Thymus (tissue), 11 donors: ENCODE measurements around the gene UBE2E2. TPM values are rescaled to one million over a fixed set of nuclear protein-coding genes. Genes with fewer than 3 reads are reported as not detected.

Experiments used
- DNase-seq, 9 donors: peaks; one replicate each; pipeline ENCODE4 v3.0.0-alpha.2; 2013; ENCODE audit warnings: low spot score in 9 of 9, low read depth in 6 of 9, missing footprints in 1 of 9
- H3K27ac ChIP-seq, 2 donors: one replicate each; pipeline ENCODE4 v1.5.1; 2013; ENCODE audit warnings: control low read depth in 1 of 2, low read depth in 1 of 2, low read length in 1 of 2, mild to moderate bottlenecking in 1 of 2, moderate library complexity in 1 of 2
- H3K27me3 ChIP-seq, 2 donors: one replicate each; pipeline ENCODE4 v1.5.1; 2013; ENCODE audit warnings: low read length in 1 of 2; ENCODE audit not compliant: control insufficient read depth in 2 of 2, insufficient read depth in 1 of 2
- H3K36me3 ChIP-seq, 2 donors: one replicate each; pipeline ENCODE4 v1.5.1; 2013; ENCODE audit warnings: low read length in 1 of 2, mild to moderate bottlenecking in 1 of 2, moderate library complexity in 1 of 2; ENCODE audit not compliant: control insufficient read depth in 2 of 2, insufficient read depth in 2 of 2
- H3K4me1 ChIP-seq, 2 donors: one replicate each; pipeline ENCODE4 v1.5.1; 2013; ENCODE audit warnings: low read length in 2 of 2; ENCODE audit not compliant: control insufficient read depth in 2 of 2, insufficient read depth in 2 of 2
- H3K4me3 ChIP-seq, 2 donors: one replicate each; pipeline ENCODE4 v1.5.1; 2013; ENCODE audit warnings: low read length in 2 of 2, control low read depth in 1 of 2, mild to moderate bottlenecking in 1 of 2
- H3K9me3 ChIP-seq, 2 donors: one replicate each; pipeline ENCODE4 v1.5.1; 2013; ENCODE audit warnings: low read length in 1 of 2, mild to moderate bottlenecking in 1 of 2; ENCODE audit not compliant: control insufficient read depth in 2 of 2, insufficient read depth in 1 of 2
- WGBS: extraction: QIAGEN DNeasy Blood & Tissue Kit; methylation state at CpG from one replicate; pipeline ENCODE4 v1.1.7; 2013; 5-methylcytosine and 5-hydroxymethylcytosine counted together
- polyA plus RNA-seq: library from polyadenylated mRNA; stranded (reverse); fragments of 200-250 nt; gene quantifications from one replicate; pipeline ENCODE4 v1.2.3, GENCODE V29; 2013
- total RNA-seq: library from RNA; stranded (reverse); fragments of 120-200 nt; gene quantifications from one replicate; pipeline ENCODE4 v1.2.4, GENCODE V29; 2013
- donor health status: healthy.

The UBE2E2 gene
- total and polyA plus RNA-seq, 2 donors = 32.9 to 35.5 TPM

DNA sequence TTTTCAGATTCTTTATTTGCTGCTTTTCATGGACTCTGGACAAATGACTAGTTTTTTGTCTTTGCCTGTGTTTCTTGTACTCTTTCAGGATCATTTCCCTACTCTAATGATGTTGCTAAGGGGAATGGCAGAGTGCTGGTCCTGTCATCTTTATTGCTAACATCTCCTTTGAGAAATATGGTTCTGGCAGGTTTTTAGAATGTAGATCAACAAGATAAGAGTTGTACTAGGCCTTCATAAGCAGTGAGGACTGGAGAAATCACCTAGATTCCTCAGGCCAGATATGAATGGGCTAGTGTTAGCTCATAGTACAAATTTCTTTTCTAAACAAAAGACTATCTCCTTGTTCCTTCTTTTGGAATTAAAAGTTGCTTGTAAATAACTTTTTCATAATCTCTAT lies 156.0 kb downstream of the UBE2E2 start:
- H3K36me3 ChIP-seq = no peaks in the 10 kb centered on the region
- peaks cover 0 to 7% of the 10 kb centered on the region in 2 donors for H3K9me3 ChIP-seq
- no peak overlapping the region for H3K27ac ChIP-seq
- no peaks in the 10 kb centered on the region for H3K4me1 ChIP-seq
- no peak overlapping the region for H3K4me3 ChIP-seq
- H3K27me3 ChIP-seq = no peaks in the 10 kb centered on the region
- no peak for DNase-seq

- H3K36me3 ChIP-seq = no peaks in the 10 kb centered on the region
- 83% methylated on average over 2 of the region's 2 CpGs for WGBS
- H3K27ac ChIP-seq = no peak overlapping the region
- H3K4me1 ChIP-seq = no peaks in the 10 kb centered on the region
- DNase-seq = no peak
- H3K4me3 ChIP-seq = no peak overlapping the region
- peaks cover 0 to 7% of the 10 kb centered on the region in 2 donors for H3K9me3 ChIP-seq
- no peaks in the 10 kb centered on the region for H3K27me3 ChIP-seq
These were observed 161.9 kb downstream of the UBE2E2 start for GRCh38 chr3:23365066-23365465.

GRCh38 chr3:23368731-23369130 lies 165.6 kb downstream of the UBE2E2 start:
- Histone ChIP-seq H3K4me1 (no peaks in the 10 kb centered on the region), H3K9me3 (no peaks in the 10 kb centered on the region), H3K4me3 (no peak overlapping the region), H3K27me3 (no peaks in the 10 kb centered on the region), H3K27ac (no peak overlapping the region), H3K36me3 (no peaks in the 10 kb centered on the region)
- WGBS = 92% methylated on average over 1 of the region's 1 CpG
- DNase-seq = no peak

GRCh38 chr3:23372285-23372684 lies 169.2 kb downstream of the UBE2E2 start:
- WGBS = 96% methylated on average over 1 of the region's 1 CpG

GRCh38 chr3:23376516-23377248 lies 173.6 kb downstream of the UBE2E2 start:
- no peak for DNase-seq
- no peak overlapping the region for H3K27ac ChIP-seq
- H3K4me3 ChIP-seq = no peak overlapping the region
- WGBS = 99% methylated on average over 3 of the region's 3 CpGs
- no peaks in the 10 kb centered on the region for H3K36me3 ChIP-seq
- no peaks in the 10 kb centered on the region for H3K27me3 ChIP-seq
- H3K4me1 ChIP-seq = no peaks in the 10 kb centered on the region
- no peaks in the 10 kb centered on the region for H3K9me3 ChIP-seq

More at GRCh38 chr3:23372285-23372684, 169.2 kb downstream of the UBE2E2 start:
- Histone ChIP-seq H3K4me3 (no peak overlapping the region), H3K36me3 (no peaks in the 10 kb centered on the region), H3K4me1 (no peaks in the 10 kb centered on the region), H3K27ac (no peak overlapping the region), H3K9me3 (no peaks in the 10 kb centered on the region), H3K27me3 (no peaks in the 10 kb centered on the region)
- no peak for DNase-seq

DNA sequence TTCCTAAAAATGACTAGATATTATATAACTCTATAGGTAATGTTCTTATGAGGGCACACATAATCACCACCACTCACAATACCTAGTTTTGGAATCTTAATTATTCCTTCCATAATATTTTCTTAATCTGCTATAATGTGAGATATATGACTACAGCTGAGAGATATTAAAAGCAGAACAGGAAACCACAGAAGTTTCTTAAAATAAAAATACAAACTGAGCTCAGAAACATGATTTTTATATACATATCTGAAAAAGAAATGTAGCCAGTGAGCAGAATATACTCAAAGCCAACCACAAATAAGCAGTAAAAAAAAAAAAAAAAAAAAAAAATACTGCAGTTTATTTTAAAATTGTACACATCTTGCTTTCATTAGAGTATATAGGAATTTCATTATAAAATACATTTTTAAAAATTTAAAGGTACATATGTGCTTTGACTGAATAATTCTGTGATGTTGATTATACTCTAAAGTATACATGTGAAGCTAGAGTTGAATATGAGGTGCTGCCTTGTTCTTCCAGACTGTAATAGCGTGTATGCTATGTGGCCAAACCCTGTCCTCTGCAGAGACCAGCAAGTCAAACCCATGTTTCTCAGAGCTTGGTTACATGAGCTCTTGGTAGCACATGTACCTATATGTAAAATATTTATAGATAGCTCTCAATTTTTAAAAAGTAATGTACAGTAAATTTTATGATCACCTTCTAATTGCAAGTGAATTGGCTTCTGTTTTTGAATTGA lies 175.0 kb downstream of the UBE2E2 start:
- Histone ChIP-seq H3K4me3 (no peak overlapping the region), H3K27me3 (no peaks in the 10 kb centered on the region), H3K36me3 (no peaks in the 10 kb centered on the region), H3K9me3 (no peaks in the 10 kb centered on the region), H3K4me1 (no peaks in the 10 kb centered on the region), H3K27ac (no peak overlapping the region)
- WGBS = 98% methylated on average over 1 of the region's 1 CpG
- no peak for DNase-seq

- Histone ChIP-seq H3K27me3 (no peaks in the 10 kb centered on the region), H3K4me3 (no peak overlapping the region), H3K4me1 (no peaks in the 10 kb centered on the region), H3K36me3 (no peaks in the 10 kb centered on the region), H3K27ac (no peak overlapping the region), H3K9me3 (no peaks in the 10 kb centered on the region)
- WGBS = 98% methylated on average over 3 of the region's 3 CpGs
- no peak for DNase-seq
These were observed 180.7 kb downstream of the UBE2E2 start for GRCh38 chr3:23383875-23384274.

GRCh38 chr3:23385327-23385726 lies 182.2 kb downstream of the UBE2E2 start:
- H3K27me3 ChIP-seq = no peaks in the 10 kb centered on the region
- no peaks in the 10 kb centered on the region for H3K36me3 ChIP-seq
- H3K4me1 ChIP-seq = peaks cover 0 to 10% of the 10 kb centered on the region in 2 donors
- 90% methylated on average over 1 of the region's 1 CpG for WGBS
- H3K4me3 ChIP-seq = no peak overlapping the region
- no peak for DNase-seq
- H3K9me3 ChIP-seq = no peaks in the 10 kb centered on the region
- no peak overlapping the region for H3K27ac ChIP-seq

GRCh38 chr3:23387286-23387918 lies 184.3 kb downstream of the UBE2E2 start:
- WGBS = 93% methylated on average over 3 of the region's 3 CpGs
- Histone ChIP-seq H3K9me3 (no peaks in the 10 kb centered on the region), H3K27me3 (no peaks in the 10 kb centered on the region), H3K36me3 (no peaks in the 10 kb centered on the region), H3K4me3 (no peak overlapping the region), H3K27ac (no peak overlapping the region), H3K4me1 (peaks cover 0 to 10% of the 10 kb centered on the region in 2 donors)
- DNase-seq = no peak
